NCI-H774 (cell line): ENCODE measurements around the gene ZBED3.
"Not testable (repeated sequence)": the region's sequence is repeated elsewhere in the genome, so short reads cannot be mapped to it uniquely, and the experiment has no call there.

Experiments used
- DNase-seq: peaks from one replicate; lab custom pipeline; 2025; lab: John Stamatoyannopoulos, UW

ZBED3 gene, protein sequence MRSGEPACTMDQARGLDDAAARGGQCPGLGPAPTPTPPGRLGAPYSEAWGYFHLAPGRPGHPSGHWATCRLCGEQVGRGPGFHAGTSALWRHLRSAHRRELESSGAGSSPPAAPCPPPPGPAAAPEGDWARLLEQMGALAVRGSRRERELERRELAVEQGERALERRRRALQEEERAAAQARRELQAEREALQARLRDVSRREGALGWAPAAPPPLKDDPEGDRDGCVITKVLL

DNA sequence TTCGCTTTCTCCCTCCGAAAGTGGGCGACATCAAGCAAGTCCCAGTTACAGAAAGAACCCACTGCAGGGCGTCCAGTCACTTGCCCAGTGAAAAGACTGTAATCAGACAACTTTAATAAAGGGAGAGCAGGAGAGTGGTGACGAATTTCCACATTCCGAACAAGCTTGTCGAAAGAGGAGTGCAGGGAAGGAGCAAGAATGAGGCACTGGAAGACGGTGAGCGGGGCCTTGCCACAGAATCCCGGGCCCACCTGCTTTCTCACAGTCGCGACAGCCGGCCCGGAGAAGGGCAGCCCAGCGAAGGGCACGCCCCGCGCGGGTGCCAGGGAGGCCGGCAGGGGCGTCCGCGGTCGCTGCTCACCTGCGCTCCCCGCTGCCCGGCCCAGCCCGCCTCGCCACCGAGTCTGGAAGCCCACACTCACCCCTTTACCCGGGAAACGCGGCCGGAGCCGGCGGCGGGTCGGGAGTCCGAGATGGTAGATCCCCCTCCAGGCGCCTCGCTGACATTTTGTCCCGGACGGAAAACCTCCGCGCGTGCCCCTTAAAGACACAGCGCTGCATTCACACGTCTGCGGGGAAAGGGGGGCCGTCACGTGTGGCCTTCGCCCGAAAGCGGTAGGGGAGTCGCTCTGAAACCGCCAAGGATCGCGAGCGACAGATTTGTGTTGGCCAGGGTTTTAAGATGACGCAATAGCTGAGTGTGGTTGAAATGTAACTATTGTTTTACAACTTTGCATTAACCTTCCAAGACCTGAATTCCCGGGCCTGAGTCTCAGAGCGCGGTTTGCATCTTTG lies at the start of gene ZBED3:
Gene ZBED3 (minus strand): TSS at position 597 of the 795 bp plus-strand sequence. CDS start 9,407 bp downstream, outside the sequence.
- DNase-seq, result peak; percentile 52

DNA sequence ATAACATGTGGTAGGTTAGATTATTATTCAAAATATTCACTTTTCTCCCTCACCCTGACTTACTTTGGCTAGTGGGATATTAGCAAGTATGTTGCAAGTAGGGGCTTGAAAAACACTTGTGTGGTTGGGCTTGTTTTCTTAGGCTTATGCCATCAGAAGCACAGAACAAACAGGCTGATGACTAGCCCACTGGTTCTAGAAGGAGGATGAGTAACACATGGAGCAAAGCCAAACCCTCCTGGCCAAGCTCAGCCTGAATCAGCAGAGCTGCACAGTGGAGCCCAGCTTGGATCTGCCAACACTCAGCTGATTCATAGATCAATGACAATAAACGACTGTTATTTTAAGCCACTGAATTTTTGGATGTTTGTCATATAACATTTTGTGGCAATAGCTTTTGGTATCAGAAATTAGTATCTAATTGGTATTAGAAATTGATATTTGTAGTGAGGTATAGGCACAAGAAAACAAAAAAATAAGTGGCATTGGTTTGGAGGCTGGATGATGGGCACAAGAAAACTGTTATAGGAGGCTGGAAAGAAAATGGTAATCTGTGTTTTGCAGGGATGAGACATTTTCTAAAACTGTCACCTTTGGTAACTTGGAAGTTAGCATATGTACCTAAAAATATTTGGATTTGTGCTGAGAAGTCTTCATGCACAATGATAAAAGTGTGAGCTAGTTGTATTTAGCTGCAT lies 46.1 kb upstream of the ZBED3 start:
- DNase-seq, result no peak

DNA sequence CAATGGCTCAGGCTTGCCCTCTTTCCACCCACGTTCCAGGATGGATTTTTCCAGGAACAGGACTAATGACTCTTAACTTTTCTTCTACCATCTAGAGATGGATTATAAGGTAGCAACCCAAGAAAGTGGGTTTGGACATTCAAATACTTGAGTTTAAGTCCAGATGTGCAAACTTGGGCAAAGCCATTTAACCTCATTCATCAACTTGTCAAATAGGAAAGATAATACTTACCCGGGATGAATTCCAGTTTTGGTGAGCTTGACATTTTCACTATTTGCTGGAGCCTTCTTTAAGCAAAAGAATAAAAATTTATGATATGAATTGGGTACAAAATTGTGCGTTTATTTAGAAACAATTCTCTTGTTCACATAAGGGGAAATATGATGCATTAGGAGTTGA lies 44.3 kb upstream of the ZBED3 start:
- no peak for DNase-seq

DNA sequence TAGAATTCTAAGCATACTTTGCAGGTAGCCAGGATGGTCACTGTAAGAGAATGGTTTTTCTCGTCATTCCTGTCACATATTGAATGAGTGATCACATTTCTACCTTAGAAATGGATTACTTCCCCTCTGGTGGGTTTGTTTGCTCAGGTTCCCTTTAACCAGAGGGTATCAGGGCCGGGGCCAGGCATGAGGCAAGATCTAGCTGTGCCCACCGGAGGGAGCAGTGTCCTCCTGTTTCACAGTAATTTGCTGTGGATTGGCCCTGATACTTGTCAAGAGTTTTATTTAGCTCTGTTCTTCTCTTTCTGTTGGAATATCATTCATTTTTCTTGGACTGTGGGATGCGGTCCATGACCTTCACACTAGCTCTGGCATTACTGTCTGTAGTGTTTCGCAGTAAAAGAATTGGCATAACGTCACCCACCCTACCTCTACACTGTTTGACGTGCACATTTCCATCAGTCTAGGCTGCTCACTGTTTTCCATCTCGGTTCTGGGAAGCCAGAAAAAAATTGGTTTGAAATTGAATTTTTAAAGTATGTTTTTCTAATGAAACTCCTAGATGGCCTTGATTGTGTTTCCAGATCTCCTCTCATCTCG lies 42.4 kb upstream of the ZBED3 start:
- DNase-seq, result no peak

DNA sequence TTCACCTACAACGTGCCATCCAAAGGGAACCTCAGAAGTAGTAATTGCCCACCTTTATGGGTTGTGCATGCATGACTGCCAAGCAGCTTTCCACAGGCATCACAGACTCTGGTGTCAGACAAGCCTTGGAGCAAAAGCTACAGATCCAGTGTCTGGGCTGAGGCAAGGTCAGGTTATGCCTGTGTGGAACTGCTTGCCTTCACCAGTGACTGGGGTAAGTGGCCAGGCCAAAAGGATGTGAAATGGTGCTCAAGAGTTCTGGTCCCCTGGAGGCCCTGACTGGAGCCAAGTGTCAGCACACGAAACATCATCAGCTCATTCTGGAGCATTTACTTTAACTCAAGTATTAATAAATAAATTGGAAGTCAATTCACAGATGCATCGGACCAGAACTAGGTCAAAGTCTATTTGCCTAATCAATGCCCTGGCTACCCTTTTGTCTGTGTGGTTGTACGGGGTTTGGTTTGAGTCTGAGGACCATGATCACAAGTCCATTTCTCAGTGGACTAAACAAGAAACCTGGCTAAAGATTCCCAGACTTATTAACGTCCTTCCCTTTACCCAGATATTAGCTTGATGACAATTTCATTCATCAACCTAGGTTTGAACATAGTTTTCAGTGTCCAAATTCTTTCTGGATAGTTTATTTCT lies 41.5 kb upstream of the ZBED3 start:
- no peak for DNase-seq

DNA sequence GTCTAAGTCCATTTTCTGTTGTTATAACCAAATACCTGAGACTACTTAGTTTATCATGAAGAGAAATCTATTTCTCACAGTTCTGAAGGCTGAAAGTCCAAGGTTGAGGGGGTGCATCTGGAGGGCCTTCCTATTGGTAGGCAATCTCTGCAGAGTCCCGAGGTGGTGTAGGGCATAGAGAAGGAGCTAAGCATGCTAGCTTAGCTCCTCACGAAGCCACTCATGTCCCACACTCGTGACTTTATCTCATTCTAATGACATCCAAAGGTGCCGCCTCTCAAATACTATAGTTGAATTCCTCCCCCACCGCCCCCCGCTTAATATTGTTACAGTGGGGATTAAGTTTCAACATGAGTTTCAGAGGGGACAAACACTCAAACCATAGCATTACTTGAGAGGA lies 36.0 kb upstream of the ZBED3 start:
- DNase-seq, result no peak

DNA sequence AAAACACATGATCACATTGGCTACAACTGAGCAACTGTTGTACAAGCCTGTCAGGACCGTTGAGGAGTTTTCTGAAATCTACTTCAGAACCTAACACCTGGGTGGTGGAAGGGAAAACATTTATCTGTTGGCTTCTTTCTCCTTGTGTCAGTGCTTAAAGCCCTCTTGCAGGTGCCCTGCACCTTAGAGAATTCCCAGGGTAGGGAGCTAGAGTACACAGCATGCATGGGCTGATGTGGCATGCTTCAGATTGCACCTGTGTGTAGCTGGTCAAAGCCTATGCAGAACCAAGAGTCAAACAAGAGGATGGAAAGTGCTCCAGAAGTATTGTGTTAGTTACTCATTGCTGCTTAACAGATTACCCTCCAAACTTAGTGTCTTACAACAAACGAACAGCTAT lies 33.6 kb upstream of the ZBED3 start:
- DNase-seq, result no peak

DNA sequence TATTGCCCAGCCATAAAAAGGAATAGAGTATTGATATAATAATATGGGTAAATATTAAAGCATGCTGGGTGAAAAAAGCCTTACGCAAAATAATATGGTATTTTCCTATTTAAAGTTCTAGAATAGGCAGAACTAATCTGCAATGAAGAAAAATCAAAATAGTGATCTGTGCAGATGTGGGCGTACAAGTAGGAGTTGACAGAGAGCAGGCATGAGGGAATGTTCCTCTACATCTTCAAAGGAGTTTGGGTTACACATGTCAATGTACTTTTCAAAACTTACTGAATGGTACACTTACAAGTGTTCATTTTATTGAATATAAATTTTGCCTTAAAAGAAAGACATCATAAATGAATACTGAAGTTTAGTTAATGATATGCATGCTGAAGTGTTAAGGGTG lies 33.0 kb upstream of the ZBED3 start:
- no peak for DNase-seq

DNA sequence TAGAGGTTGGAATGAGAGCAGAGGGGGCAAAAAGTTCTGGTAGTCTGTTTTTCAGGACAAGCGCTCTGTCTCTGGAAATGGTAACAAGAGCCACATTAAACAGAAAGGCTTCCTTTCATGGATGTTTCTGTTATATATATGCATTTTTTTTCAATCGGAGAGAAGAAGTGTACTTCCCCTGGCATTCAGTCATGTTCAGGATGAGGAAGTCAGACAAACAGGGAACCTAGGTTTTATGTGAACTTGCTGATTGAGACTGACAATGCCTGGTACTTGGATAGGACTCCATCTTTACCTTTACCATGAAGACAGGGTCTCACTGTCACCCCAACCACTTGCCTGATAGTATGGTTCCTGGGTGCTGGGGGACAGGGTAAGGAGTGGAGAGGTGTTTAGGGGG lies 30.1 kb upstream of the ZBED3 start:
- DNase-seq, result no peak

DNA sequence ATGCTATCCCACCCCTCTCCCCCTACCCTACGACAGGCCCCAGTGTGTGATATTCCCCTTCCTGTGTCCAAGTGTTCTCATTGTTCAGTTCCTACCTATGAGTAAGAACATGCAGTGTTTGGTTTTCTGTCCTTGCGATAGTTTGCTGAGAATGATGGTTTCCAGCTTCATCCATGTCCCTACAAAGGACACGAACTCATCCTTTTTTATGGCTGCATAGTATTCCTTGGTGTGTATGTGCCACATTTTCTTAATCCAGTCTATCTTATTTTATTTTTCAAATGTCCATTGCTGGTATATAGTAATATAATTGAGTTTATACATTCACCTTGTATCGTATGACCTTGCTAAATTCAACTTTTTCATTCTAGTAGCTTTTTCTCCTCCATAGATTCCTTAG lies 19.9 kb upstream of the ZBED3 start:
- DNase-seq, result not testable (repeated sequence)

DNA sequence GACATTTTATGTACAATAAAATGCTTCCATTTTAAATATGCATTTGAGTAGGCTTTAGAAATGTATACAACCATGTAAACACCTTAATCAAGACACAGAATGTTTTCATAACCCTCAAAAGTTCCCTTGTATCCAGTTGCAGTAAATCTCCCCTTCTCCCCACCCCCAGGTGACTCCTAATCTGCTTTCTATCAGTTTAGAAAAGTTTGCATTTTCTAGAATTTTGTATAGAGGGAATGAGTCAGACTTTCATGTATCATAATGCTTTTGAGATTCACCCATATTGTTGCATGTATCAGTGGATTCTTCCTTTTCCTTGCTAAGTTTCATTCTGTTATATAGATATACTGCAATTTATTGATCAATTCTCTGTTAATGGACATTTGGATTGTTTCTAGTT lies 17.7 kb upstream of the ZBED3 start:
- DNase-seq, result no peak

DNA sequence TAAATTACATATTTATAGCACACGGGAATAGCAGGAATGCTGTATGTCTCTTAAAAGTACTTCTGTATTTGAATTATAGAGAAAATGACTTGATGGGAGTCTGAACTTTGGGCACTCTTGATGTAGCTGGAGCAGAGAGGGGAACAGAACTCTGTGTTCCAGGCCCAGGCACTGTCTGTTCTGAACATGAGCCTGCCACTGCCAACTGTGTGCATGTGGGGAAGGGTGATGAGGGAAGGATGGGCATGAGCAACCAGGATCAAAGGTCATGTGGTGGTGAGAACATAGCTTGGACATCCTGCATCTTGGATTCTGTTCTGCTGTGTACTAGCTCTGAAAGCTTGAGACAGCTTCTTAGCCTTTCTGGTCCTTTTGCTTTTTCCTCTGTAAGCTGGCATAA lies 16.4 kb upstream of the ZBED3 start:
- DNase-seq, result no peak

DNA sequence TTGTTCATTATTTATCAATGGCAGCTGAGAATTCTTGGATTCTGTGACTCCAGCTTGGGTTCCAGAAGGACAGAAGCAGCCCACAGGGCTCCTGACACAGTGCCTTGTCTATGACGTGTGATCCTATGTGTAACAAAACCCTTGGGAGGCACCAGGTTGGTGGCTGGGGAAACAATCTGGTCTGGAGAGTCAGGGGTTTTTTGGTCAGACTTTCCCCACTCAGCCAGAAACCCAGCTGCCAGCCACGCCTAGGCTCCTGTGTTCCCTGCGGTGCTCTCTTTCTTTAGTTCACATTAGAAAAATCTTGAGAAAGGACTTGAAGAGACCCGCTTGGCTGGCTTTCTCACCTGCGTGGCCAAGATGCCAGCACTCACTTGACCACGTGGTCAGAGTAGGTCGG lies 15.5 kb upstream of the ZBED3 start:
- DNase-seq, result no peak

DNA sequence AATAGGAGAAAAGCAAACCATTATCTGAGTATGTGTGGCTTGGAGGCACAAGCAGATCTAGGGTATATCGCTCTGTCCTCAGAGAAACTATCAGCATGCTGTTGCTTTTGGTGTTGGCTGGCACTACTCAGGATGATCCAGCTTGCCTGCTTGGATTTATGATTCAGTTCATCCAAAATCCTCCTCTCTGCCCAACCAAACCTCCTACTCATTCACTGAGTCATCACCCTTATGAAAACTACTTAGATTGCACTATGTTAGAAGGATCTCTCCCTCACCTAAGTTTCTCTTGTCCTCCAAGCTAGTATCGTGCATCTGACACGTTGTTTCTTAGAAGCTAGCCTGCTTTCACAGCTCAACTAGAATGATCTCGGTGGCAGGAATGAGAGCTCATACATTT lies 14.2 kb upstream of the ZBED3 start:
- no peak for DNase-seq

DNA sequence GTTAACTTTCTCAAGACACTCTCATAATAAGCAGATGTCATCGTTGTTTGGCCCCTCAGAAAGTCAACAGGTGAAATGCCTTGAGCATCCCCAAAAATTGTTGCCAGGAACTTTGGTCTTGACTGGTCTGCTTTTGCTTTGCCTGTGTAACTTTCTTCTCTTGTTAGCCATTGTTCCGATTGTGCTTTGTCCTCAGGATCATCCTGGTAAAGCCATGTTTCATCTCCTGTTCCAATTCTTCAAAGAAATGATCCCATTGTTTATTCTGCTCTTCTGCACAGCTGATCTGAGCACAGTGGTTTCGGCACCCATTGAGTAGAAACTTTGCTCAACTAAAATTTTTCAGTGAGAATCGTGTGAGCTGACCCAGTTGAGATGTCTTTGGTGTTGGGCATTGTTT lies 8.1 kb upstream of the ZBED3 start:
- no peak for DNase-seq

DNA sequence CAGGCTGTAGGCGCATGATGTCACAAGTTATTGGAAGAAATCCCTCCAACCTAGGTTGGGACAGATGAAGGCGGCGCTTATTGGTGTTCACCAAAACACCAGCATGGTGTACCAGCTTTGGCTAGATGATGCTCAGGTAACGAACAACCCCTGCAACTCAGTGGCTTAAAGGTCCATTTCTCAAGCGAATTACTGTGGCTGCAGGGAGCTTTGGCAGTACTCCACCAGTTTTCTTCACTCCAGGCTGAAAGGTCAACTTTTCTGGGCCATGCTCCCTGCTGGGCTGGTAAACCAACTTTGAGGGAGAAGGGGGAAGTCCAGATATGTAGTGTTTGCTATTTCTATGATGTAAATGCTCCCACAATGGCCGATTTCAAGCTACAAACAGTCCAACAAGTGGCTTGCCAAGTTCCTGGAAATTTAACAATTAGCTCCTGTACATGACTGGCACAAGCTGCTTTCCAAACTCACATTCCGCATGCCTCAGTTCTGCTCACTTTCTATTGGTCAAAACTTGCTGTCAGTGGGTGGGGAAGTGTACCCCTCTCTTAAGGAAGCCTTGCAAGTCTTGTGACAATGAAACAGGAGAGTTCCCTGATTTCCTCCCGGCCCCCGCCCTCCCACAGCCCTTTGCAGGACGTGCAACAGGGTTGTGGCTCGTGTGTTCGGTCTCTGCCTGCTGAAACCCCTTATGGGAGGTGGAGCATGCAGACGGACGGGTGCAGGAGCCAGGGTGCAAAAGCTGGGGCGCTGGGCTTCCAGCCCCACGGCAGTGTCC lies 588 bp upstream of the ZBED3 start:
- no peak for DNase-seq

DNA sequence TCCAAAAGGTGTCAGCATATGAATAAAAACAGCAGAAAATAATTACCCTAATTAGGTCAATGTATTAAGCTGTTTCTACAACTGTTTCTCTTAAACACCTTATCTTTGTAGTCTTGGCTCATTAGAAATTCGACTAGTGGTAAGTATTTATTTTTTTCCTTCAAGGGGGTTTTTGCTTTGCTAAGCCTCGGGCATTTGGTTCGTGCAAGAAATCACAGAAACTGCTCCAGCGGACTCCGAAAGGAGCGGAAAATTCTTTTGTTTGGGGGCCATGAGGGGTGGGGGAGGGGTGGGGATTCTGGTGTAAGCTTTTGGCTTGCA lies 757 bp downstream of the ZBED3 start:
- no peak for DNase-seq

DNA sequence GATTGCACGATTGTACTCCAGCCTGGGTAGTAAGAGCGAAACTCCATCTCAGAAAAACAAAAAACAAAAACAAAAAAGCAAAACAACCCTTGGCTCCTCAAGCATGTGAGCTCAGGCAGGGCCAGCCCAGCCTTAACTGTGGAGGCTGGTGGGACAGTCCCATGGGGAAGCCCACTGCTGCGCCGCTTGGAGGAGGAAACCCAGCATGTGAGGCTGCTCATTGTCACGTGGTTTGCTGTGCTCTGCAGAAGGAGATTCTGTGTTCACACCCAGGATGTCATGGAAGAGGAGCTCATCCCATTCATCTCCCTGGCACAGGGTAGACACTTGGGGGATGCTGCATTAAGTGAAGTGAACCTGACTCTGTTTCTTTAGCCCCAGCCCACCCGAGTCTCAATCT lies 4.0 kb downstream of the ZBED3 start:
- no peak for DNase-seq

DNA sequence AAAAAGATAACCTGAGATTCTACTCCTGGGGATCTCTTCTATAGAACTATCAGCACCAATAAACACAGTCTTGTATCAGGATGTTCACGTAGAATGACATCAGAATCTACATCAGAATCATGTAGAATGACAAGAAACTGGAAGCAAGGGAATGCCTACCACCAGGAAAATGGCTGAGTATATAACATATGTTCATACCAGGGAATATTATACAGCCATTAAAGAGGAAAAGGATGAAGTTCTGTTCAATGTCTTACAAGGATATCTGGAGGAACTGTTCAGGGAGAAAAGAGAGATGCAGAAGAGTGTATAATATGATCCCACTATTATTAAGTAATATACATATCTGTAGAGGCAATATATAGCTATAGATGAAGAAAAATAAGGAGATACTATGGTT lies 4.8 kb downstream of the ZBED3 start:
- DNase-seq, result no peak

DNA sequence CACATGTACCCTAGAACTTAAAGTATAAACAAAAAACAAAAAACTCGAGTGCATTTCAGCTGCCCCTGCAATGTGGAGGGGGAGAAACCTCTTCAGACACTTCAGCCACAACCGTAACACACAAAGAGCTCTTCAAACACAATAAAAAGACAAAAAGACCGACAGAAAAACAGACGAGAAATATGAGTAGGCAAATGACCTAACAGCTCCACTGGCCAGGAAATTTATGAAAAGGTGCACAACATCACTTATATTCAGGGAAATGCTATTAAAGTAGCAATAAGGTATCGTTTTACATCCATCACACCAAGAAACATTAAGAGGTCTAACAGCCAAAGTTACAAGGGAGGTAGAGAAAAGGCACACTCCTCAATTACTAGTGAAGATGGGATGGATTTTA lies 6.2 kb downstream of the ZBED3 start:
- peak; percentile 1 for DNase-seq

DNA sequence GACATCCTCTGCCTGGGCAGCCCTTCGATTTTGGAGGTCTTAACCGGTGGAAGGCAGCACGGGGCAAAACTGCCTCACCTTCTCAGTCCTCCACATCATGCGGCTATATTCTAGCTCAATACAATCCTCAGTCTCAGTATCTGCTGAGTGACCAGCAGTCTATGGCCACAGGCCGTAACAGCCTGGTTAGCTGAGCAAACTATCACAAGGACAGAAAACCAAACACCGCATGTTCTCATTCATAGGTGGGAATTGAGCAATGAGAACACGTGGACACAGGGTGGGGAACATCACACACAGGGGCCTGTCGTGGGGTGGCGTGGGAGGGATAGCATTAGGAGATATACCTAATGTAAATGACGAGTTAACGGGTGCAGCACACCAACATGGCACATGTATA lies 6.6 kb downstream of the ZBED3 start:
- DNase-seq, result not testable (repeated sequence)

DNA sequence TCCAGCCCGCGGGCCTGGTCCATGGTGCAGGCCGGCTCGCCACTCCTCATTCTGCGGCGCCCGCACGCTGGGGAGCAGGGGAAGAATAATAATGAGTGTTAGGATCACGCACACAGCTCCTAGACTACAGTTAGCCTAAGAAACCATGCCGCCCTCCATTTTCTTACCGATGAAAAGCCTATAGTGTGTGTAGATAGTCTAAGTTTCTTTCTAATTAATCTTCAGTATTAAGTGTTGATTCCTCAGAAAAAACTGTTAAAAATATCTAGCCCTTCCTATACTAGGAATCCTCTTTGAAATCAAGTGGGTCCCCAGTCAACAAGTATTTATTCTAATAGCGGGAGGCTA lies 9.3 kb downstream of the ZBED3 start:
- no peak for DNase-seq
